OCI-LY3 (cell line): ENCODE results near the gene SLMAP.

Experiments
- H2AFZ ChIP-seq: fragments of 200-600, 300-600 bp; shearing (Covaris generic); 2 replicates; pipeline ENCODE4 v1.6.0; 2014; ENCODE audit warnings: antibody characterized with exemption, low read depth, low read length
- H3K27ac ChIP-seq: fragments of 200-600, 300-600 bp; sonication (generic); 2 replicates; pipeline ENCODE4 v1.5.1; 2014; ENCODE audit warnings: mild to moderate bottlenecking, low read length, moderate library complexity, mixed read lengths
- H3K27me3 ChIP-seq: fragments of 200-600, 300-600 bp; sonication (generic); 2 replicates; pipeline ENCODE4 v1.6.1; 2014; ENCODE audit warnings: low read depth, low read length, mixed read lengths
- H3K36me3 ChIP-seq: fragments of 200-600, 300-600 bp; sonication (generic); replicated peaks from 2 replicates; pipeline ENCODE3; 2014; ENCODE audit warnings: low read depth, low read length, mixed read lengths
- H3K4me1 ChIP-seq: fragments of 300-600, 200-600 bp; sonication (generic); 2 replicates; pipeline ENCODE4 v1.6.1; 2014; ENCODE audit warnings: low read length, mixed read lengths
- H3K4me2 ChIP-seq: fragments of 200-600, 300-600 bp; sonication (generic); 2 replicates; pipeline ENCODE4 v1.6.1; 2014; ENCODE audit warnings: low read length, mixed read lengths
- H3K4me3 ChIP-seq: fragments of 300-600, 200-600 bp; sonication (generic); 2 replicates; pipeline ENCODE4 v1.5.1; 2014; ENCODE audit warnings: antibody characterized with exemption, mild to moderate bottlenecking, low read length, moderate library complexity
- H3K79me2 ChIP-seq: fragments of 300-600, 200-600 bp; shearing (Covaris generic); 2 replicates; pipeline ENCODE4 v1.6.1; 2014; ENCODE audit warnings: mild to moderate bottlenecking, low read length, mixed read lengths
- H3K9ac ChIP-seq: fragments of 300-600, 200-600 bp; shearing (Covaris generic); 2 replicates; pipeline ENCODE4 v1.6.0; 2014; ENCODE audit warnings: mild to moderate bottlenecking, low read length, moderate library complexity
- H3K9me3 ChIP-seq: fragments of 200-600, 300-600 bp; shearing (Covaris generic); 2 replicates; pipeline ENCODE4 v1.6.1; 2014; ENCODE audit warnings: low read length, mixed read lengths; ENCODE audit not compliant: insufficient read depth
- H4K20me1 ChIP-seq: fragments of 200-600, 300-600 bp; sonication (generic); 2 replicates; pipeline ENCODE4 v1.6.1; 2016; ENCODE audit warnings: low read length, mixed read lengths; ENCODE audit not compliant: insufficient read depth
- EZH2phosphoT487 ChIP-seq: fragments of 200-600 bp; shearing (Covaris generic); IDR thresholded peaks from 2 replicates; pipeline ENCODE4 v1.6.1; 2018; ENCODE audit warnings: antibody characterized with exemption, mixed run types, low read depth
- TF ChIP-seq, protein P1 (sequence below): fragments of 200-600, 300-600 bp; sonication (generic); IDR thresholded peaks from 2 replicates; pipeline ENCODE4 v1.5.1; 2014; ENCODE audit warnings: antibody characterized with exemption, low read length, low read depth

SLMAP gene

GRCh38 chr3:57816471-57817095, 60.5 kb downstream of the SLMAP start:
- Histone ChIP-seq H3K4me1 (peaks cover 7% of the 10 kb centered on the region; the same call in 1 of the 2 replicates), H3K27ac (no peak overlapping the region), H2AFZ (no peak overlapping the region), H3K9ac (no peak overlapping the region), H3K4me2 (no peak overlapping the region), H3K9me3 (no peaks in the 10 kb centered on the region), H4K20me1 (peaks cover 43% of the 10 kb centered on the region), H3K79me2 (peaks cover 65% of the 10 kb centered on the region), H3K27me3 (no peaks in the 10 kb centered on the region), H3K36me3 (no peaks in the 10 kb centered on the region), H3K4me3 (no peak overlapping the region)
- TF ChIP-seq EZH2phosphoT487 = no peak
- TF ChIP-seq, protein P1, sequence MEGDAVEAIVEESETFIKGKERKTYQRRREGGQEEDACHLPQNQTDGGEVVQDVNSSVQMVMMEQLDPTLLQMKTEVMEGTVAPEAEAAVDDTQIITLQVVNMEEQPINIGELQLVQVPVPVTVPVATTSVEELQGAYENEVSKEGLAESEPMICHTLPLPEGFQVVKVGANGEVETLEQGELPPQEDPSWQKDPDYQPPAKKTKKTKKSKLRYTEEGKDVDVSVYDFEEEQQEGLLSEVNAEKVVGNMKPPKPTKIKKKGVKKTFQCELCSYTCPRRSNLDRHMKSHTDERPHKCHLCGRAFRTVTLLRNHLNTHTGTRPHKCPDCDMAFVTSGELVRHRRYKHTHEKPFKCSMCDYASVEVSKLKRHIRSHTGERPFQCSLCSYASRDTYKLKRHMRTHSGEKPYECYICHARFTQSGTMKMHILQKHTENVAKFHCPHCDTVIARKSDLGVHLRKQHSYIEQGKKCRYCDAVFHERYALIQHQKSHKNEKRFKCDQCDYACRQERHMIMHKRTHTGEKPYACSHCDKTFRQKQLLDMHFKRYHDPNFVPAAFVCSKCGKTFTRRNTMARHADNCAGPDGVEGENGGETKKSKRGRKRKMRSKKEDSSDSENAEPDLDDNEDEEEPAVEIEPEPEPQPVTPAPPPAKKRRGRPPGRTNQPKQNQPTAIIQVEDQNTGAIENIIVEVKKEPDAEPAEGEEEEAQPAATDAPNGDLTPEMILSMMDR = no peak

DNA sequence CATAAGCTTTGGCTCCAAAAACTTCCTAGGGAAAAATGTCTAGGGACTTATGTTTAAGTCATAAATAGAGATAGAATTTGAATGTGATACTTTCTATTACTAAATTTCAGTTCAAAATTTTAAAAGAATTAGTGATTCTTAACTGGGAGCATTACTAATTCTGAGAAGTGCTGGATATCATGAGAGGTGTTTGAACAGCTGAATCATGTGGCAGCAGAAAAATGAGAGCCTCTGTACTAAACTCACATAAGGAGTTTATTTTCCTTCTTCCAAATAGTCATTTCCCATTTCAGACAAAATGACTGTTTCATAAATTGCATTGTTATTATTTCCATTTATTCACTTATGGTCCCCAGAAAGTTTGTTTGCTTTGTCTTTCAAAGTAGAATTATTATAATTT, 62.7 kb downstream of the SLMAP start:
- no peak overlapping the region for H3K9ac ChIP-seq
- H2AFZ ChIP-seq = no peak overlapping the region
- H4K20me1 ChIP-seq = peaks cover 56% of the 10 kb centered on the region
- H3K4me2 ChIP-seq = no peak overlapping the region
- H3K4me3 ChIP-seq = no peak overlapping the region
- peaks cover 65% of the 10 kb centered on the region for H3K79me2 ChIP-seq
- no peaks in the 10 kb centered on the region for H3K36me3 ChIP-seq
- H3K9me3 ChIP-seq = no peaks in the 10 kb centered on the region
- peaks cover 7% of the 10 kb centered on the region; the same call in 1 of the 2 replicates for H3K4me1 ChIP-seq
- no peak overlapping the region for H3K27ac ChIP-seq
- TF ChIP-seq, protein P1 = no peak
- no peak for TF ChIP-seq EZH2phosphoT487
- H3K27me3 ChIP-seq = no peaks in the 10 kb centered on the region

DNA sequence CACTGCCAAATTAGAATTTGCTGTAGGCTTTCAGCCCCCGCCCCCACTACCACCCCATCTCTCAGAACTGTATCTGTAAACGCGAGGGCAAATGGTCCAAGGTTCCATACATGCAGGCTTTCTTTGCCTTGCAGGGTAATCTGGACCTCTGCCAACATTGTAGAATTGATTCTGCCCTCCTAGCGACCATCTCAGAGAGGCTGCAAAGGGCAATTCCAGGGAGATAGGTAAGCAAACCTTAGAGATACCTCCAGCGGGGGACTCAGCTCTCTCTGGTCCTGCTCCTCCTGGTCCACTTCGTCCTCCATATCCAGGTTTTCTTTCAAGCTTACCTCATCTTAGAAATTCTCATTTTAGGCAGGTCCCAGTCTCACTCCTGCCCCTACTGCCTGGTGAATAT, 64.4 kb downstream of the SLMAP start:
- peaks cover 44% of the 10 kb centered on the region for H4K20me1 ChIP-seq
- no peaks in the 10 kb centered on the region for H3K27me3 ChIP-seq
- no peak overlapping the region for H3K4me3 ChIP-seq
- H3K4me1 ChIP-seq = peaks cover 7% of the 10 kb centered on the region; the same call in 1 of the 2 replicates
- H3K4me2 ChIP-seq = no peak overlapping the region
- peaks cover 54% of the 10 kb centered on the region for H3K79me2 ChIP-seq
- H3K9me3 ChIP-seq = no peaks in the 10 kb centered on the region
- H3K36me3 ChIP-seq = no peaks in the 10 kb centered on the region
- H3K9ac ChIP-seq = no peak overlapping the region
- H2AFZ ChIP-seq = no peak overlapping the region
- TF ChIP-seq, protein P1 = no peak
- TF ChIP-seq EZH2phosphoT487 = no peak
- no peak overlapping the region for H3K27ac ChIP-seq

DNA sequence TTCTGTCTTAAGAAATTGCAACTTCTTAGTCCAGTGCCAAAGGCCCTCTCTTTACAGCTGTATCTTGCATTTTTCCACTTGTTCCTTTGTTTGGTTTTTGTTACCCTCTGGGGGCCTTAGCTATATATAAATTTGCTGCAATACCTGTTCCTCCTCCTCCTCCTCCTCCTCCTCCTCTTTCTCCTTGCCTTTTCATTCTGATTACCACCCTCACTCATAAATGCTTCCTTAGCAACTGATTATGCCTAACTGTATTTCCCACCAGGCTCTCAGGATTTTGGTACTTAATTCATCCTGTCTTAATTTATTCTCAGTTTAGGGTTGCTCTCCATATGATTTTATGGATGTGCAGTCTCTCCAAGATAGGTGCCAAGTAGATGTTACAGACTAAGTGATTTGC, 65.7 kb downstream of the SLMAP start:
- Histone ChIP-seq H3K27me3 (no peaks in the 10 kb centered on the region), H3K9me3 (no peaks in the 10 kb centered on the region), H3K4me3 (no peak overlapping the region), H3K79me2 (peaks cover 52% of the 10 kb centered on the region), H3K9ac (no peak overlapping the region), H3K27ac (no peak overlapping the region), H3K4me2 (no peak overlapping the region), H4K20me1 (peaks cover 43% of the 10 kb centered on the region), H3K4me1 (peaks cover 7% of the 10 kb centered on the region; the same call in 1 of the 2 replicates), H3K36me3 (no peaks in the 10 kb centered on the region), H2AFZ (no peak overlapping the region)
- TF ChIP-seq, protein P1 = no peak
